LNCAP (cell line): Measurements from ENCODE around the gene ORC3.

Source experiments
- TF ChIP-seq, protein P1 (sequence below): fragments of 450-650 bp; IDR thresholded peaks from 2 replicates; pipeline ENCODE4 v1.5.1; 2017; ENCODE audit warnings: mild to moderate bottlenecking

ORC3 gene

DNA sequence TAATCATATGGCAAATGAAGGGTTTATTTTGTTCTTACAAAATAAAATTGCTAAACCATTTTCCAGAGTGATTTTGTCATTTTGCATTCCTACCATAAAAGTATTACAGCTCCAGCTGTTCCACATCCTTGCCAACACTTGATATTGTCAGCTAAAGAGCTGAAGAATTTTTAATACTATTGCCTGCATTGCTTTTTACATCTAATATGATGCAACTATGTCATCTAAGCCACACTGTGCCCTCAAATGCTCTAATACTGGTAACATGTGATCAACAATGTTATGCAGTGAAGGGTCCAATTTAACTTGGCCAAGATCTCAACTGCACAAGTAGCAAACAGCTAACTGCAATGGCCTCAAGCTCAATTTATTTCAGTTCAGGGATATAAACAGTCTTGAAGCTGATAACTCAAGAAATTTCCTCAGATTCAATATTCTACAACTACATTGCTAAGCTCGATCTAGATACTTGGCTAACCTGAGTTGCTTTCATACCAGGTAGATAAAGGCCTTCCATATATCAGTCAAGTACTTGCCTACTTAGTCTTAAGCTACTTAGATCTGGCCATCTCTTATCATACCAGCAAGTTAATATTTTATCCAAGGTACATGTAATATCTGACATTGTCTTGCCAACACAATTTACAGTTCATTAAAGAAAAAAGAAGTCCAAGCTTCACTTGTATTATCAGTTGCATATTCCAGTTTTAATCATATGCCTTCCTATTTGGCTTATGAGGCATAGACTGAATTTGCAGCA, 95.1 kb downstream of the ORC3 start:
- TF ChIP-seq, protein P1, sequence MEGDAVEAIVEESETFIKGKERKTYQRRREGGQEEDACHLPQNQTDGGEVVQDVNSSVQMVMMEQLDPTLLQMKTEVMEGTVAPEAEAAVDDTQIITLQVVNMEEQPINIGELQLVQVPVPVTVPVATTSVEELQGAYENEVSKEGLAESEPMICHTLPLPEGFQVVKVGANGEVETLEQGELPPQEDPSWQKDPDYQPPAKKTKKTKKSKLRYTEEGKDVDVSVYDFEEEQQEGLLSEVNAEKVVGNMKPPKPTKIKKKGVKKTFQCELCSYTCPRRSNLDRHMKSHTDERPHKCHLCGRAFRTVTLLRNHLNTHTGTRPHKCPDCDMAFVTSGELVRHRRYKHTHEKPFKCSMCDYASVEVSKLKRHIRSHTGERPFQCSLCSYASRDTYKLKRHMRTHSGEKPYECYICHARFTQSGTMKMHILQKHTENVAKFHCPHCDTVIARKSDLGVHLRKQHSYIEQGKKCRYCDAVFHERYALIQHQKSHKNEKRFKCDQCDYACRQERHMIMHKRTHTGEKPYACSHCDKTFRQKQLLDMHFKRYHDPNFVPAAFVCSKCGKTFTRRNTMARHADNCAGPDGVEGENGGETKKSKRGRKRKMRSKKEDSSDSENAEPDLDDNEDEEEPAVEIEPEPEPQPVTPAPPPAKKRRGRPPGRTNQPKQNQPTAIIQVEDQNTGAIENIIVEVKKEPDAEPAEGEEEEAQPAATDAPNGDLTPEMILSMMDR, result no peak

DNA sequence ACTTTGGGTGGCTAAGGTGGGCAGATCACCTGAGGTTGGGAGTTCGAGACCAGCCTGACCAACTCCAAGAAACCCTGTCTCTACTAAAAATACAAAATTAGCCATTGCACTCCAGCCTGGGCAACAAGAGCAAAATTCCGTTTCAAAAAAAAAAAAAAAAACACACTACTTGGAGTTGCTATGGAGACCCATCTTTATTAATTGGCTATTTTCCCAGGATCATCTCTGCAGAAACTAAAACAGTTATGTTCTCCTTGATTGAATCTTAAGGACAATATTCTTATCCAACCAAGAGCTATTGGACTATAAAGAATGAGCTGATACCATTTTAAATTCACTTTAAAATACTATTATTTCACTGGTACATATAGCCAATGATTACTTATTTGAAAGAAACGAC, 97.4 kb downstream of the ORC3 start:
- TF ChIP-seq, protein P1, result no peak

DNA sequence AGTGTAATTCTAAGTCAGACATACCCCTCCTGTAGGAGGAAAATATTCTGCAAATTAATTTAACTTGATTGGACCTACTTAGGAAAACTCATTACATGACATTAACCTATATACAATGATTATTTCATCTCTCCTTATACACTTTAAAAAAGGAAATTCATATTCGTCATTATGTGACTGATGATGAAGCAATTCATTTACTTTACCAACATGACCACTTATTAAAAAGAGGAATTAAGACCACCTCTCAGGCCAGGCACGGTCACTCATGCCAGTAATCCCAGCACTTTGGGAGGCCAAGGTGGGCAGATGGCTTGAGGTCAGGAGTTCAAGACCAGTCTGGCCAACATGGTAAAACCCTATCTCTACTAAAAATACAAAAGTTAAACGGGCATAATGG, 100.5 kb downstream of the ORC3 start:
- TF ChIP-seq, protein P1, result no peak

DNA sequence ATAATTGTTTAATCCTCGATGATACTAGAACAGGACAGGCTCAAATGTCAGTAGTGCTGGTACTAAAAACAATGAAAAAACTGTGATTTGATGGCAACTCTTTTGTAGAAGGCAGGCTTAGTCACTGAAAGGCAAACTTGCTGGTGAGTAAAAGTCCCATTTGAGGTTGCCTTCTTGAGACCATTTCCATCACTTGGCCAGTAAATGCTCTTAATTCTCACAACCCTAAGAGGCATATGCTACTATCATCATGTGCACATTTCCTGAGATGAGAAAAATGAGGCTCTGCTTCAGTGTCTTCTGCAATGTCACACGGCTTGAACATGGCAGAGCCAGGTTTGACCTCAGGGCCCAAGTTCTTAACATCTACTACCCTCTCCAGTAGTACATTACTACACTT, 102.2 kb downstream of the ORC3 start:
- TF ChIP-seq, protein P1, result no peak

DNA sequence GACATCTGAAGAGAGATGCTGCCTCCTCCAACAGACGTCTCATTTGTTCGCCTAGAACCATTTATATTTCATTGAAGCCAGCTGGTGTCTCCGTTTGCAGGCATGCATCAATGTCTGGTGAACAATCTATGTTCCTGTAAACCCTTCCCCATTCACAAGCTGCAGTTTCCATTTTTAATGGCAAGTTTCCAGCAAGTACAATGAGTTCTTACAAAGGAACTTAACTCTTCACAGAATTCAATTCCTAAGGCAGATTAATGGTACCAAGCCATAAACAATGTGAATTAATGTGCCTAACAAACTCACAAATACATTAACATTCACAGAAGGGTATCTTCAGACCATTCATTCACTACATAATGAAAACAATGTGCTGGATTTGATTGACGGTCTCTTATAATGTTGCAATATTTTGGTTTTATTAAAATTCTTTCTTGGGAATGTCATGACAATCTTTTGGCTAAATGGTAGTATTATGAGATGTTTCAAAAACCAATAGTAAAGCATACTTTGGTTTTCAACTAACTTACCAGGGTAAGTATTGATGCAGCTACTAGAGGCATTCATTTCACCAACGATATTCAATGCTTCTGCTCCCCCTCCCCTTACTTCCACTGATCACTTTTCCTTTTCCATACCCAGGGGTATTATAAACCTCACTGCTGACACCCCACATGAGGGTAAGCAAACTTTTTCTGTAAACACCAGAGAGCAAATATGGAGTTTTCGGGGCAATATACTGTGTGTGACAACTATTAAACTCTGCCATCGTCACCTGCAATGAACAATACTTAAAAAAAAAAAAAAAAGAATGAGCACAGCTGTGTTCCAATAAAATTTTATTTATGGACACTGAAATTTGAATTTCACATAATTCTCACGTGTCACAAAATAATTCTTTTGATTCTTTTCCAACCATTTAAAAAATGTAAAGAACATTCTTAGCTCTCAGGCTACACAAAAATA, 107.9 kb downstream of the ORC3 start:
- TF ChIP-seq, protein P1, result no peak

DNA sequence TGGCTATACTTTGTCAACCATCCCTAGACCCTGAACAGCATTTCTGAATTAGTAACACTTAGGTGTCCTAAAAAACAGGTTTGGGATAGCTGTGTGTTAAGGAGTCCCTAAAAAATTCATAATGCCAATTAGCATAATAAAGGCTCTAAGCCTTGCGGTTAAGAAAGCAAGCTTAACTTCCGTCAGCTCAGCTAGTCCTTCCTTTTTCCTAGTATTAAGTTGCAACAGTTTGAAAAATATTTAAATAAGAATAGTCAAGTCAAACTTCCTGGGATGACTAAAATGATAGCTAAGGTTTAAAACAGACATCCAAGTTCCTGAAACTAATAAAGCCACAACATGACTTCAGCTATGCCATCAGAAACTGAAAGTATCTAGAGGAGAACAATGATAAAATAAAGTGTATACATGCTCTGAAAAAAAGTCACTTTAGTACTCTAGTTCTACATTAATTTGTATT, 108.6 kb downstream of the ORC3 start:
- TF ChIP-seq, protein P1, result no peak

DNA sequence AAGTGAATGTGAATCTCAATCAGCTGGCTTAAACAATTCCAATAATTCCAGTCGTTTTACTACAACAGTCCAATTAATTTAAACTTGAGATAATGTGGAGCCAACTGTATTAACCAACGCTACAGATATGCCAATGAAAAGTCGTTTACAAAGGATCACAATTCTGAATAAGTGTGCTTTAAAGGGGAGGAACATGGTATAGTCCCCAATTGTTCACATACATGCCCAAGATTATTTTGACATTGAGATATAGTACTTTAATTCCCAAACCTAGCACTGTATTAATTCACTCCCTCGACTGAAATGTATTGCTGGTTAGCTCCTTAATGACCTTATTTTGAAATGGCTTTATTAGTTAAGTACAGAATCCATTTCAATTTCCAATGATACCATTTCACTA, 109.6 kb downstream of the ORC3 start:
- TF ChIP-seq, protein P1, result no peak
